Amygdala (tissue), 56 donors: Measurements from ENCODE around the gene SHISA9.

Experiments
- DNase-seq, 56 donors: peaks; one replicate each; lab custom pipeline; 2025; lab: John Stamatoyannopoulos, UW

SHISA9 gene

GRCh38 chr16:13236308-13236707 is 334.9 kb downstream of the SHISA9 start:
- peak in 3 of 56 donors; percentile 1 to 6 (median 2) for DNase-seq

DNA sequence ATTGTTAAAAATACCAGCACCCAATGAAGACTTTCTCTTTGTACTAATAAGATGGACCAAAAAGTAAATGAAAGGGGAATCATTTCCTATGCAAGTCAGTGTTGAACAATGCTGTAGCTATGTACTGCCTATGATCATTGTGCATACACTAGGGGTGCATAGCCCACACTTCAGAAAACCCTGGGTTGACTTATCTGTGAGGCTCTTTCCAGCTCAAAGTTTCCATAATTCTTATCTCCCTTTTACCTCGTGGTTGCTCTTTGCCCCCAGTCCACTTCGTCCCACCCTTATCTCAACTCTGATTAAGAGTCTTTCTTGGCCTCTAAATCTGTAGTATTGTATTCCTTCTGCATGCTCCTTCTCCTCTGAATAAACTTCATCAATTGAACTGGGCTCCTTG is 336.8 kb downstream of the SHISA9 start:
- no peak for DNase-seq

GRCh38 chr16:13242201-13242600 is 340.8 kb downstream of the SHISA9 start:
- DNase-seq, result no peak

GRCh38 chr16:13244770-13245169 is 343.4 kb downstream of the SHISA9 start:
- DNase-seq, result no peak

GRCh38 chr16:13245713-13246377 is 344.4 kb downstream of the SHISA9 start:
- no peak for DNase-seq

DNA sequence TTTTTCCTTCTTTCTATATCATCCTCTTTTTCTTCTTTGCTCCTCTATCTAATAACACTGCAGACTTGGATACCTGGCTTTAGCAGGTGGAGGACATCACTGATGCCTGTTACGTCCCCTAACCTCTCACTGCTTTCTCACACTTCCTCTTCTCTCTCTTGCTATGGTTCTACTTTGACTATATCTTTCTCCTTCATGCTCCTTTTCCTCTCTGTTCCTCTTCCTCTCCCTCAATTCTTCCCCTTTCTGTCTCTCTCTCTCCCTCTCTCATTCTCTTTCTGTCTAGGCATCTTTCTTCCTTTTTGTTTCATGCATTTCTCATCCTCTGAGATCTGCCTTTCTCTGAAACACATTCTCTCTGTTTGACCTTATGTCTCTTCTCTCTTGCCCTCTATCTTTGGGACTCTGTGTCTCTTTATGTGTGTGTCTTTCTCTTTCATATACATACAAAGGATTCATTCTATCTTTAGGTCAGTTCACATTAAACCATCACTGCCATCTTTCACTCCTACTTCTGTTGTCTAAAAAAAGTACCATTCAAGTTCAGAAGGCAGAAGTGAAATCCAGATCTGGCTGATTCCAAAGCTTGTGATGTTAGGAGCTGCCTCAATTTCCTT is 353.7 kb downstream of the SHISA9 start:
- no peak for DNase-seq

DNA sequence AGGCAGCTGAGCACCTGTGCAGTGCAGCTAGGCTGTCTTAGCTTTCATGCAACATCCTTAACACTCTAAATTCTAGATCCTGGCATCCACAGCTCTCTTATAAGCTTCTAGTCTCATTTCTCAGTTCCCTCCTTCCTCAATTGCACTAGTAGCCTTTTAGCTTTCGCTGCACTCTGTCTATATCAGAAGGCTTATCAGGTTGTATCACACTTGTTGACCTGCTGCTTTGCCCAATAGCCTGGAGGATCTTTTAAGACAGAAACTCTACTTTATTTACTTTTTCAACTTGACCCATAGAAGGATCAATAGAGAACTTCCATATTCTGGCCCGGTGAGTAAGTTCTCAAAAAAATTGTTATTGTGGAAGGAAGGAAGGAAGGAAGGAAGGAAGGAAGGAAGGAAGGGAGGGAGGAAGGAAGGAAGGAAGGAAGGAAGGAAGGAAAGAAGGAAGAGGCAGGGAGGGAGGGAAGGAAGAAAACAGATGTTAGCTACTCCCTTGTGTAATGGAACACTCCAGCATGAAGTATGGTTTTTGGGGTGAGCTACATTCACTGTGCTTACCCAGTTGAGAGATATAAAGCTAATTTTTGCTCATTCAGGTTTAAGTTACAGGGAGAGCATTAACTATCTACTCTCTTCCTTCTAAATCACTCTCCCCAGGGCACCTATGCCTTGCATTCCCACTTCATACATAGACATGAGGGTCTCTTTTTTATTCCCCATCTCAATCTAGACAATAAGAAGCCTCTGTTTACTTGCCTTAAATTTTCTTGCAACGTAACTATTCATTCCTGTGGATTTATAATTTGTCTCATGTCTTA is 361.1 kb downstream of the SHISA9 start:
- no peak for DNase-seq

- no peak for DNase-seq
Measured at GRCh38 chr16:13264749-13265552, 363.6 kb downstream of the SHISA9 start.

GRCh38 chr16:13269359-13269758 is 368.0 kb downstream of the SHISA9 start:
- no peak for DNase-seq

DNA sequence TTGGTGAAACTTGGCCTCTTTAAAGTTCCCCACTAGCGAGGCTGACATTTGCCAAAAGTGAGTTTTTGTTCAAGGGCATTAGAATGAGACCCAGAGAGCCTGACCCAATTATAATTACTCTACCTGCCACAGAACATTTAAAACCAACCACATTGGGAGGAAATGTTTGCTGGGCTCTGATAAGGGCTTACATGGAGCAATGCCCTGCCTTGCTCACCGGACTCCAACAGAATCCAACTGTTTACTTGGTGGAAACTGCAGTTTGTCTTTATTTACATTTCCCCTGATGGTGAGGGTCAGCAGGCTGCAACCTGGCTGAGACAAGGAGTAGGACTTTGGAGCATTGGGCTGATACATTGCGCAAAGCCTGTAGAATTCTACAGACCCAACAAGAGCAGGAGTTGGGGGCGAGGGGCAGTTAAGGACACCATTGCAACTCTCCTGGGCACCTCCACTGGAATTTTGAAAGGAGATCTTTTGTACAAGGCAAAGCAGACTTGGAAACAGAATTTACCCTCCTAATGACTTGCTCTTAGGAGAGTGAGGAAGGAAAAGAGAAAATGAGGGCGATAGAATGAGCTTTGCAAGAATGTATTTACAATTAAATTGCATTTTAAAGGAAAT is 368.6 kb downstream of the SHISA9 start:
- no peak for DNase-seq

GRCh38 chr16:13270602-13271001 is 369.2 kb downstream of the SHISA9 start:
- DNase-seq, result no peak

DNA sequence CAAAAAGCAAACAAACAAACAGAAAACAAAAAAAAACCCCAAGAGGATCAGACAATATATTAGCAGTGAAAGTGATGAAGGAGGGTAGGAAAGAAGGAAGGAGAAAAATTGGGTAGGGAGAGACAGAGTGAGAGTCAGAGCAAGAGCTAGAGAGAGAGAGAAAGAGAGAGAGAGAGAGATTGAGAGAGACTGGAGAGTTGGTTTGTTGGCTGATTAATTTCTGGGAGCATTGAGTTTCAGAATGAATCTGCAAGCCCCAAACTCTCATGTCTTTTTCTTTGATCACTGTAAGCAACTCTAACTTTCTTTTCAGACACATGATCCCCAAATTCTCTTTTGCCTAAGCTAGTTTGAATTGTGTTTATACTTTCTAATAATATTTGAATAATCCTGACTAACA is 388.1 kb downstream of the SHISA9 start:
- no peak for DNase-seq
